GM12801 (cell line): ENCODE measurements around the gene GNAI2.

Source experiments
- CTCF ChIP-seq: IDR thresholded peaks from one replicate; pipeline ENCODE4 v1.5.1; 2011; ENCODE audit warnings: control low read depth; ENCODE audit not compliant: insufficient read length; ENCODE audit errors: extremely low read depth

GNAI2 gene

GRCh38 chr3:50302095-50303012 lies 66.3 kb downstream of the GNAI2 start:
- TF ChIP-seq CTCF = no peak

- no peak for TF ChIP-seq CTCF
Observed at GRCh38 chr3:50303013-50303815, 67.2 kb downstream of the GNAI2 start, which contains the start of gene HYAL1. HYAL1 (minus strand) TSS chr3:50303574; CDS start chr3:50302956, 618 bp downstream.

GRCh38 chr3:50304601-50305000 lies 68.6 kb downstream of the GNAI2 start:
- no peak for TF ChIP-seq CTCF
